ENCODE measurements around the gene PCBP3. TPM values are rescaled to one million over a fixed set of nuclear protein-coding genes. Genes with fewer than 3 reads are reported as not detected.

PCBP3 gene
- total and polyA plus RNA-seq, 8 donors: 0.83 to 4.3 (median 1.7) TPM

DNA sequence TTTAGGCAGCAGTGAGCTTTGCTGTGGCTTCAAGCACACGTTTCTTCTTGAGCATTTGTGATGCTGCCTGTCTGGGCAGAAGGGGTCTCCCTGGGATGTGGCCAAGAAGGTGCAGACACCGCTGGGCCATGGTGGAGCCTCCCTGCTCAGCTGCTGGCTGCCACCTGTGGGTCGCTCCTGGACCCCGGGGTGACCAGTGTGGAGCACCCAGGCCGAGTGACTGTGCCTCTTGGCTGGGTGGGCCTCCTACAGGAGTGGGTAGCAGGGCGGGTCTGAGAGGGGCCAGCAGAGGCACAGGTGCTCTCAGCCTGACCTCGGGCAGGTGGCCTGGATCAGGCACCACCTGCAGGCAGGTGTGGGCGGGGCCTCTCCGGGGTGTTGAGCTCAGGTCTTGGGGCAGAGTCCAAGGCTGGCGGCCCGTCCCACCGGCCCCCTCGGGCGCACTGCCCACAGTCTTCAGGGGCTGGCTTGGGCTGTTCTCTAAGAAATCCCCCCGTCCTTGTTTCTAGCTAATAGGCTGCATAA, 296.1 kb downstream of the PCBP3 start:
- FAIRE-seq (no peak), ATAC-seq (no peak), DNase-seq (peak in 1 of 6 donors; percentile 65)
- Histone ChIP-seq H3K27me3 (no peaks in the 10 kb centered on the region), H3K36me3 (no peaks in the 10 kb centered on the region), H3K4me1 (no peaks in the 10 kb centered on the region), H3K4me3 (no peak overlapping the region), H3K27ac (no peak overlapping the region), H3K9me3 (no peaks in the 10 kb centered on the region)
- 76 to 84% methylated on average over 15 of the region's 15 CpGs for WGBS, 2 donors
- intact Hi-C loops (cut with DNase I): no loop called here
- TF ChIP-seq, protein P1, sequence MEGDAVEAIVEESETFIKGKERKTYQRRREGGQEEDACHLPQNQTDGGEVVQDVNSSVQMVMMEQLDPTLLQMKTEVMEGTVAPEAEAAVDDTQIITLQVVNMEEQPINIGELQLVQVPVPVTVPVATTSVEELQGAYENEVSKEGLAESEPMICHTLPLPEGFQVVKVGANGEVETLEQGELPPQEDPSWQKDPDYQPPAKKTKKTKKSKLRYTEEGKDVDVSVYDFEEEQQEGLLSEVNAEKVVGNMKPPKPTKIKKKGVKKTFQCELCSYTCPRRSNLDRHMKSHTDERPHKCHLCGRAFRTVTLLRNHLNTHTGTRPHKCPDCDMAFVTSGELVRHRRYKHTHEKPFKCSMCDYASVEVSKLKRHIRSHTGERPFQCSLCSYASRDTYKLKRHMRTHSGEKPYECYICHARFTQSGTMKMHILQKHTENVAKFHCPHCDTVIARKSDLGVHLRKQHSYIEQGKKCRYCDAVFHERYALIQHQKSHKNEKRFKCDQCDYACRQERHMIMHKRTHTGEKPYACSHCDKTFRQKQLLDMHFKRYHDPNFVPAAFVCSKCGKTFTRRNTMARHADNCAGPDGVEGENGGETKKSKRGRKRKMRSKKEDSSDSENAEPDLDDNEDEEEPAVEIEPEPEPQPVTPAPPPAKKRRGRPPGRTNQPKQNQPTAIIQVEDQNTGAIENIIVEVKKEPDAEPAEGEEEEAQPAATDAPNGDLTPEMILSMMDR (IDR thresholded peaks at IDR 0.05): no peak

DNA sequence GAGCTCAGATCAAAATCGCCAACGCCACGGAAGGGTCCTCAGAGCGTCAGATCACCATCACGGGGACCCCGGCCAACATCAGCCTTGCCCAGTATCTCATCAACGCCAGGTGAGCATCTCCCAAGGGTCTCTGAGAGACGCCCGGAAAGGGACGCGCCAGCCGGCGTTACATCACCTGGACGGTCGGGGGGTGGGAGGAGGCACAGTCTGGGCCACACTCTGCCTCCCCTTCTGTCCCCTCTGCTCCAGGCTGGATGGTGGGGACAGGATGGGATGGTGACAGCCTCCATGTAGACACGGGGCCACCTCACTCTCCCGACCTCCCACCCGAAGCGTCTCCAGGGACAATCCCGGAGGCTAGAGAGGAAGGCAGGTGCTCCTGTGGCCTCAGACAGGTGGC, 296.6 kb downstream of the PCBP3 start:
- intact Hi-C loops (cut with DNase I): no loop called here
- FAIRE-seq: no peak
- WGBS, 2 donors: 85 to 91% methylated on average over 20 of the region's 20 CpGs

DNA sequence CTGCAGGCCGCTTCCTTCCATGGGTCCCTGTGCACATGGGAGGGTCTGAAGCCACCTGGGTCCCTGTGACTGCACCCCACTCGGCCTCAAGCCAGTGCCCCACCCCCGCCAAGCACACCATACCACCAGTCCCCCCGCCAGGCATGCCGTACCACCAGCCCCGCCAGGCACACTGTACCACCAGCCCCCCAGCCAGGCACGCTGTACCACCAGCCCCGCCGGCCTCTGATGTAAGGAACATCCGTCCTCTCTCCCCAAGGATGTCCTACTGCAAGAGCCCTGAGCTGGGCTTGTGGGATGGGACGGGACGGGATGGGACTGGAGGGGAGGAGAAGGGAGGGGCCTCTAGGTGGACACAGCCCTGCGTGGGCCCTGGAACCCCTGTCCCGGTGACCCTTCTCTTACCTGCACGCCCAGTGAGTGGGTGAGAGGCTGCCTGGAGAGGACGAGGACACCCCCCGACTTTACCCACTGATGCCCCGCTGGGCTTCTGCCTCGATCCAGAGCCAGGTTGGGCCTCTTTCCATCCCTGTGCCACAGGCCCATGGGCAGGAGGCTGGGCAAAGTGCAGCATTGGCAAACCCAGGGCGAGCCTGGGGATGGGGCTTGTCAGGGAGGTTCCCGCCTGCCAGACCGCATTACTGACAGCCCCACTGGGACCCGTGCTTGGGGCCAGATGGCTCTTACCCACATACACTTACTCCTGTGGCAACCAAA, 297.3 kb downstream of the PCBP3 start:
- no peak overlapping the region for H3K4me3 ChIP-seq

More for the DNA sequence above, 296.6 kb downstream of the PCBP3 start:
- Histone ChIP-seq H3K4me1 (no peaks in the 10 kb centered on the region), H3K27me3 (no peaks in the 10 kb centered on the region), H3K36me3 (no peaks in the 10 kb centered on the region), H3K4me3 (no peak overlapping the region), H3K9me3 (no peaks in the 10 kb centered on the region), H3K27ac (no peak overlapping the region)
- TF ChIP-seq, protein P1 (IDR thresholded peaks at IDR 0.05): no peak
- no peak for DNase-seq
- no peak for ATAC-seq

DNA sequence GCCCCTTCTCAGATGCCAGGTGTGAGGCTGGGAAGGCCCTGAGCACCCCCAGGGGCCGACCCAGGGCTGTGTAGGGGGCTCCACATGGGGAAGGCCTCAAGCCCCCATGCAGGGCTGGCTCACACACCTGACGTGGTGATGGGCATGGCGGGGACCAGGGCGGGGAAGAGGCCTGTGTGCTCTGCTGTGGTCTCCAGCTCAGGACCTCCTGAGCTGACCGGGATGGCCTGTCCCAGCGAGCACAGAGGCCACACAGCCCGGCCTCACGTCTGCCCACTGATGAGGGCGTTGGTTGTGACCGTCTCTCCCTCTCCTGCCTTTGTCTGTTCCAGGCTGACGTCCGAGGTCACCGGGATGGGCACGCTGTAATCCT, 297.8 kb downstream of the PCBP3 start:
- intact Hi-C loops (cut with DNase I): no loop called here
- DNase-seq: peak in 1 of 6 donors; percentile 42
- Histone ChIP-seq H3K4me3 (no peak overlapping the region), H3K36me3 (no peaks in the 10 kb centered on the region), H3K27ac (no peak overlapping the region), H3K4me1 (no peaks in the 10 kb centered on the region), H3K9me3 (no peaks in the 10 kb centered on the region), H3K27me3 (no peaks in the 10 kb centered on the region)
- 60 to 82% methylated on average over 14 of the region's 14 CpGs for WGBS, 2 donors
- TF ChIP-seq, protein P1 (IDR thresholded peaks at IDR 0.05): no peak
- no peak for ATAC-seq
- no peak for FAIRE-seq

More for the DNA sequence above, 297.3 kb downstream of the PCBP3 start:
- H3K27me3 ChIP-seq: no peaks in the 10 kb centered on the region
- no peaks in the 10 kb centered on the region for H3K9me3 ChIP-seq
- FAIRE-seq (no peak), ATAC-seq (no peak), DNase-seq (peak in 1 of 6 donors; percentile 60)
- H3K4me1 ChIP-seq: no peaks in the 10 kb centered on the region
- intact Hi-C loops (cut with DNase I): no loop called here
- WGBS, 2 donors: 77 to 78% methylated on average over 21 to 23 of the region's 23 CpGs
- no peak overlapping the region for H3K27ac ChIP-seq
- TF ChIP-seq, protein P1 (IDR thresholded peaks at IDR 0.05): no peak
- H3K36me3 ChIP-seq: no peaks in the 10 kb centered on the region

All from pancreas (tissue), 10 donors.